Mesodermal cell (in vitro differentiated cells): Measurements from ENCODE around the gene FGFRL1.

Experiments used
- H3K27ac ChIP-seq: 2 replicates; pipeline ENCODE4 v1.7.0; 2013; ENCODE audit warnings: mild to moderate bottlenecking, low read depth, low read length, moderate library complexity; ENCODE audit not compliant: severe bottlenecking
- H3K36me3 ChIP-seq: 2 replicates; pipeline ENCODE4 v1.7.1; 2013; ENCODE audit warnings: mild to moderate bottlenecking, low read length, moderate library complexity; ENCODE audit not compliant: control insufficient read depth, insufficient read depth
- H3K4me1 ChIP-seq: one replicate; pipeline ENCODE4 v1.7.1; 2013; ENCODE audit warnings: mild to moderate bottlenecking, low read length; ENCODE audit not compliant: insufficient read depth, control insufficient read depth, poor library complexity, severe bottlenecking
- H3K4me3 ChIP-seq: 2 replicates; pipeline ENCODE4 v1.7.0; 2013; ENCODE audit warnings: low read length, control low read depth, mild to moderate bottlenecking; ENCODE audit not compliant: insufficient read depth, poor library complexity, severe bottlenecking; ENCODE audit errors: extremely low read depth
- H3K9me3 ChIP-seq: 2 replicates; pipeline ENCODE4 v1.7.1; 2013; ENCODE audit warnings: mild to moderate bottlenecking, low read length, moderate library complexity; ENCODE audit not compliant: control insufficient read depth
- WGBS, 2 experiments: methylation state at CpG; one replicate each; pipeline ENCODE4 v1.1.5; 2013; ENCODE audit warnings: missing lambda C conversion rate in 2 of 2; ENCODE audit not compliant: insufficient coverage in 2 of 2; 5-methylcytosine and 5-hydroxymethylcytosine counted together

The FGFRL1 gene

DNA sequence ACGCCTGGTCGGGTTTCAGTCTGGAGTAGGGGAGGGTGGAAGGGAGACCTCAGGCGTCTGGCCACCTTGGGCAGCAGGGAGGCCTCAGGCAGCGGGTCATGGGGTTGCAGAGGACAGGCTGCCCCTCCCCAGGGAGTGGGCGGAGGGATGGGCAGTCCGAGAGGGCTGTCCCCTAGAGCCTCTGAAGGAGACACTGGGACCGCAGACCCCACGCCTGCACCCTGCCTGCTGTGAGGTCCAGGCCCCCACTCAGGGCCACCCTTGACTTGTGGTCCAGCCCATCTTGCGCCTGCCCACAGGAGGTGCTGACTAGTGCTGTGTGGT, 16.5 kb downstream of the FGFRL1 start:
- 77 to 81% methylated on average over 8 to 9 of the region's 9 CpGs for WGBS, 2 experiments
- Histone ChIP-seq H3K4me3 (no peak overlapping the region), H3K9me3 (no peaks in the 10 kb centered on the region), H3K4me1 (no peaks in the 10 kb centered on the region), H3K36me3 (peaks cover 16% of the 10 kb centered on the region), H3K27ac (no peak overlapping the region)

DNA sequence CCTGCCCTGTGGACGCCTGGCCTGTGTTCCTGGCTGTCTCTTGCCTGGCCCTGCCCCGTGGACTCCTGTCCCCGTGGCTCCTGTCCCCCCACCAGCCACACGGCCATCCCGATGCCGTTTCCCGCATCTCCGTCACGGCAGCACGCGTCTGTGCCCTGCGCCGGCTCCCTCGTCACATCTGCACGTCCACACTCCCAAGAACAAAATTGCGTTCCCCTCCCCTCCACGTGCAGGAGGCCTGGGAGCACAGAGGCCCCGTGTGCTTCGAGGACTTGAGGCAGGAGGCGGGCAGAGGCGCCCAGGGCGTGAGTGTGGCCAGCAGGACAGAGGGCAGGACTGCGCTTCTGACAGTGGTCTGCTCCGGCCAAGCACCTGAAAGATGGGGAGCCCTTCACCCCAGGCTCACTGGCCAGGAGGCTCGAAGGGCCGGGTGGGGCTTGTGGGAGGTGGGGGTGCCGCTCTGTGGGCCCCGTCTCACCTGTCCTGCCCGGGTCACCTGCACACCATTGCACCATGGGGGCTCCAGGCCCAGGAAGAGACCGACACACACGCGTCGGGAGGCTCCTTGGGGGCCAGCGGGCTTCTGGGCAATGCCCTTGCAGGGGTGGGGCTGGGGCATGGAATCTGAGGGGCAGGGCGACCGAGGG, 17.3 kb downstream of the FGFRL1 start:
- no peak overlapping the region for H3K4me3 ChIP-seq
- H3K27ac ChIP-seq, result no peak overlapping the region

DNA sequence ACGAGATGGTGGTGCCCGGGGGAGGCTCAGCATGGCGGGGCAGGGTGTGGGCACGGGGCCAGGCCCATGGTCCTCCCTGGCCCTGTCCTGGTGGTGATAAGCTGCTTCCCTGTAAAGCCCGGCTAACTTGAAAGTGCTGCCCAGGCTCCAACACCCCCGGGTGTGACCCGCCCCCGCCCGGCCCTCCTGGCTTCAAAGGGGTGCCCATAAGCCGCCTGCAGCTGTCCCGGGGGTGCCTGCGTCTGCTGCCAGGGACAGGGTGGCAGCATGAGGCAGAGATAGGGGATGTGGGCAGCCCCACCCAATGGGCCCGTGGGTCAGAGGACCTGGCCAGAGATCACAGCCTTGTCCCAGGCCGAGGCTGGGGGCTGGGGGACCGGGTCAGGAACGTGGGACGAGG, 18.1 kb downstream of the FGFRL1 start:
- no peak overlapping the region for H3K27ac ChIP-seq
- 94 to 97% methylated on average over 13 to 16 of the region's 17 CpGs for WGBS, 2 experiments
- H3K36me3 ChIP-seq, result peaks cover 12% of the 10 kb centered on the region
- peaks cover 8% of the 10 kb centered on the region for H3K4me1 ChIP-seq
- H3K4me3 ChIP-seq, result no peak overlapping the region
- no peaks in the 10 kb centered on the region for H3K9me3 ChIP-seq

More for the DNA sequence above, 17.3 kb downstream of the FGFRL1 start:
- Histone ChIP-seq H3K9me3 (no peaks in the 10 kb centered on the region), H3K4me1 (peaks cover 2% of the 10 kb centered on the region), H3K36me3 (peaks cover 16% of the 10 kb centered on the region)
- 90 to 93% methylated on average over 20 to 28 of the region's 36 CpGs for WGBS, 2 experiments

DNA sequence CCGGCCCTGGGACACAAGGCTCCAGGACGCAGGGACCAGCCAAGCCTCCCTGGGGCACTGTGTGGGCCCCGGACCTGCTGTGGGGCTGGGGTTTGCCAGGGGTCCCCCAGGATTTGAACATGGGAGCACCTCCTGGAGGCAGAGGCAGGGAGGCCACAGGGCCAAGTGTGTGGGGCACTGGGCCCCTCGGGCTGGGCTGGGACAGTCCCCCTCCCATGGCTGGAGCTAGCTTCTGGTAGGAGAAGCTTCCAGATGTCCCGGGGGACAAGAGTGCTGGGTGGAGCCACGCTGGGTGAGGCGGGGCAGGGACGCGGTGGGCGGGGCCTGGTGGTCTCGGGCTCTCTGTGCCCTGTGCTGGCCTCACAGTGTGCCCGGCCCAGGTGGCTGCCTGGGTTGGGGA, 18.6 kb downstream of the FGFRL1 start:
- H3K4me1 ChIP-seq, result peaks cover 8% of the 10 kb centered on the region
- H3K4me3 ChIP-seq, result no peak overlapping the region
- H3K9me3 ChIP-seq, result no peaks in the 10 kb centered on the region
- WGBS, 2 experiments, result 91 to 92% methylated on average over 5 to 6 of the region's 12 CpGs
- H3K27ac ChIP-seq, result no peak overlapping the region
- H3K36me3 ChIP-seq, result peaks cover 9% of the 10 kb centered on the region

DNA sequence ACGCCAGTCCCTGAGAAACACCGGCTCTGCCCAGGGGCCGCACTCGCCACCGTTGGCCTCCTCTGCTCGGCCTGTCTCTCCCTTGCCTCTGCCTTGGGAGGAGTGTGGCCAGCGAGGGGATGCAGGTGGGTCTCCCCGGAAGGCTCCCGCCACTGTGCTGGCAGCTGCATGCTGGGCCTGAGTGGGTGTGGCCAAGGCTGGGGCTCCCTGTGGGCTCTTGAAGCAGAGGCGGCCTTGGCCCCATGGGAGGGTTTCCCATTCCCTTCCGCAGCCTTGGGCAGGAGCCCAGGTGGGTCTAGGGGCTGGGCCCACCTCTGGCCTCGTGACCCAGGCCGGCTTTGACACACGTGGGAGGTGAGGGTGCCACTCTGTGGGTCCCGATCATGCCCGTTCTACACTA, 19.1 kb downstream of the FGFRL1 start:
- 85 to 87% methylated on average over 14 of the region's 16 CpGs for WGBS, 2 experiments
- peaks cover 8% of the 10 kb centered on the region for H3K4me1 ChIP-seq
- H3K27ac ChIP-seq, result no peak overlapping the region
- H3K4me3 ChIP-seq, result no peak overlapping the region
- H3K9me3 ChIP-seq, result no peaks in the 10 kb centered on the region
- peaks cover 5% of the 10 kb centered on the region for H3K36me3 ChIP-seq

DNA sequence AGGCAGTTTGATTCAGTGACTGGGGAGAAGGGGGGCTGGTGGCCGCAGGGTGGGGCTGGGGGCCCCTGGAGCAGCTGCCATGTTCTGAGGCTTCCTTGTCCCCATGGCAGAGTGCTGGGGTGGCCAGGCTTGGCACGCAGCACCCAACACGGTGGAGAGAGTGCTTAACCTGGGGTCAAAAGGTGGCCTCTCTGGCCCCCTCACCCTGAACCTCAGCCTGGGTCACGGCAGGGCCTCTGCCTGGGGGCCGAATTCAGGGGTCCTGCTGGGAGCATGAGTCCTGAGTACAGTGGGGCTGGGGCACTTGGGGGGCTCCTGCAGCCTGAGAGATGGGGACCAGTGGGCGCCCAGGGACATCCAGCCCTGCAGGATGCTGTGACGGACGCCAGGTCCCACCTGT, 19.9 kb downstream of the FGFRL1 start:
- Histone ChIP-seq H3K36me3 (no peaks in the 10 kb centered on the region), H3K9me3 (no peaks in the 10 kb centered on the region), H3K4me3 (no peak overlapping the region), H3K27ac (no peak overlapping the region), H3K4me1 (peaks cover 12% of the 10 kb centered on the region)
- 91 to 97% methylated on average over 6 to 8 of the region's 8 CpGs for WGBS, 2 experiments

DNA sequence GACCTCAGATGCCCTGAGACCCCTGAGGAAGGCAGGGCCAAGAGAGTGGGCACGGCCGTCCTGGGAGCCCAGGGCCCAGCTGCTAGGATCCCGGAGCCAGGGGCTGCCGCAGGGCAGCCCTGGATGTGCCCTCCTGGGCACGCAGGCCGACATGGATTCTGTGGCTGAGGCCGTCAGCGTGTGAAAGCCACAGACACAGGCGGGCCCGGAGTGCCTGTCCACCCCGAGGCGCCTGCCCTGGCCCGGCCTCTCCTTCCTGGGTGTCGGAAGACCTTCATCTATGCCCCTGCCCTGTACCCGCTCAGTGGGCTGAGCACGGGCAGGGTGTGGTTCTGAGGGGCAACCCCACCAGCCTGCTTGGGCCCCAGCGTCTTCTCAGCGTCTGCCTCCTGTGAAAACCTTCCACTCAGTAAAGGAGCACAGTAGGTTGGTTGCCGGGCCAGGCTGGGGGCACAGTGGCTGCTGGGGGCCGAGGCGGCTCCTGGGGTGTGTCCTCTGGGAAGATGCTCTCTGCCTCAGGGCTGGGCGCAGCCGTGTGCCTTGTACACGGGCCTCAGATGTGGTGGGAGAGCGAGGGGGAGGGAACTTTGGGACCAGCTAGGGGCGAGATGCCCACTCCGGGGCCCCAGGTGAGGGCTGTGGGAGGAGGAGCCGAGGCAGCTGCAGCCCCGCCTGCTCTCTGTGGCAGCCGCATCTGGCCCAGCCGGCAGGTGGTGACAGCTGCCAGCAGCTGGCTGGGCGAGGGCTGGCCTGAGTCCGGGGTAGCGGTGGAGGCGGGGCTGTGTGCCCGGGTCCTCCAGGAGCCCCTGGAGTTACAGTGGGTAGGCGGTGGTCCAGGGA, 20.8 kb downstream of the FGFRL1 start:
- WGBS, 2 experiments, result 83 to 90% methylated on average over 18 to 35 of the region's 37 CpGs
- H3K9me3 ChIP-seq, result no peaks in the 10 kb centered on the region
- H3K4me3 ChIP-seq, result no peak overlapping the region
- no peaks in the 10 kb centered on the region for H3K36me3 ChIP-seq
- peaks cover 20% of the 10 kb centered on the region for H3K4me1 ChIP-seq
- no peak overlapping the region for H3K27ac ChIP-seq

DNA sequence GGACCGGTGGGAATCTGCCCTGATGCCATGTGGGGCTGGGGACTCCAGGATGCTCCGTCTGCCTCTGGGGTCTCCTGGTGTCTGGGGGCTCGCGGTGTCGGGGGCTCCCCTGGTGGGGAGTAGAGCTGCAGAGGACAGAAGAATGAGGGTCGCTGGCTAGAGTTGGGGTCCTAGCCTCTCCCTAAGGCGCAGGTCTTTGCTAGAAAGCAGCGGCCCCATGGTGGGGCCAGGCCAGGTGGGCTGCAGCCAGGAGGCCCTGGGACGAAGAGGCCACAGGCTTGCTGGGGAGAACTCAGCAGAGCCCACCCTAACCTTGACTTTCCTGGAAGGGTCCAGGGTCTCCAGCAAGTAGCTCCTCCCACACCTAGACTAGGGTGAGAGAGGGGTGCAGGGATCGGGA, 21.4 kb downstream of the FGFRL1 start:
- H3K4me1 ChIP-seq, result peaks cover 21% of the 10 kb centered on the region
- H3K27ac ChIP-seq, result no peak overlapping the region
- no peaks in the 10 kb centered on the region for H3K36me3 ChIP-seq
- H3K9me3 ChIP-seq, result no peaks in the 10 kb centered on the region
- 90 to 95% methylated on average over 7 to 9 of the region's 10 CpGs for WGBS, 2 experiments
- H3K4me3 ChIP-seq, result no peak overlapping the region

DNA sequence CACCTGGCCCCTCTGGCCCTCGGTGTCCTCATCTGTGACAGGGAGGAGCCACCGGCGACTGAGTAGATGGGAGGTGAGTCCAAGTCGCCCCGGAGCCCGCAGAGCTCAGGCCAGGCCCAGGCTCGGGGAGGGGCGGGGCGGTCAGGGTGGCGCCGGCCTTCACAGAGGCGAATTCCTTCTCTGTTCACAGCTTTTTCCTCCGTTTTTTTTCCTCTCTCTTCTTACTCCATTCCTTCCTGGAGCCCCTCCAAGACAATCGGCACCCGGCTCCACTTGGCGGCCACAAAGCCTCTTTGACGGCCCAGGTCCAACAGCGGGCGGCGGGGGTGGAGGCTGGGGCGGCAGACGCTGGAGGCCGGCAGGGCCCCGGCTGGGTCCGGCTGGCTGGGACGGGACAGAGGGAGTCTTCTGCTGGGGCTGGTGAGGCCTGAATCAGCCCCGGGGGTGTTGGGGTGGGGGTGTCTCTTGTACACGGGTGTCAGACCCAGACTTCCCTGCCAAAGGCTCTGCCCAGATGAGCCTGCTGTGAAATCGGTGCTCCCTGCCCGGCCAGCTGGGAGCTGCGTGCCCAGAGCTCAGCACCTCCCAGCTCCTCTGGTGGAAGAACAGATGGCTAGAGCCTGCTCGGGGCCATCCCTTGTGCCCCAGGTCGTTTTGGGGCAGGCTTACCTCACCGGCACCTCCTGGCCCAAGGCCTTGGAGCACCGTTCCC, 22.6 kb downstream of the FGFRL1 start:
- H3K4me1 ChIP-seq, result peaks cover 21% of the 10 kb centered on the region
- H3K9me3 ChIP-seq, result no peaks in the 10 kb centered on the region
- H3K36me3 ChIP-seq, result no peaks in the 10 kb centered on the region
- H3K27ac ChIP-seq, result no peak overlapping the region
- H3K4me3 ChIP-seq, result no peak overlapping the region
- 86 to 87% methylated on average over 33 of the region's 35 CpGs for WGBS, 2 experiments

DNA sequence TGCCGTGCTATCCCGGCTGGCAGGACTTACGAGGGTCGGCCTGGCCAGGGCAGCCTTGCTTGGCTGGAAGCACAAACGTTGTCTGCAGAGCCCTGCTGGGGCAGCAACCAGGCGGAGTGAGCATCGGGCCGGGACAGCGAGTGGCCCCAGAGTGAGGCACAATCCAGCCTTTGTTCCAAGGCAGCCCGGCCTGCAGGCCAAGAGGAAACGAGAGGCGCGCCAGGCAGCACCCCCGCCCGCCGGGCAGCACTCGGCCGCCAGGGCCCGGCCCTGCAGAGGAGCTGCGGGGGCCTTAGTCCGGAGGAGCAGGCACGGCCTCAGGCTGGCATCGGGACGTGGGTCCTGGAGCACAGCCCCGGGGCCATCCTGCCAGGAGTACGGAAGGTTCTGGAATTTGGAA, 24.1 kb downstream of the FGFRL1 start:
- no peak overlapping the region for H3K4me3 ChIP-seq
- H3K36me3 ChIP-seq, result no peaks in the 10 kb centered on the region
- no peak overlapping the region for H3K27ac ChIP-seq
- H3K4me1 ChIP-seq, result peaks cover 30% of the 10 kb centered on the region
- no peaks in the 10 kb centered on the region for H3K9me3 ChIP-seq
- WGBS, 2 experiments, result 90 to 91% methylated on average over 25 of the region's 26 CpGs
